Fibroblast of mammary gland (primary cell): ENCODE measurements around the gene DOCK1.
"Not testable (repeated sequence)": the region's sequence is repeated elsewhere in the genome, so short reads cannot be mapped to it uniquely, and the experiment has no call there.

Source experiments
- DNase-seq: peaks from one replicate; pipeline ENCODE4 v3.0.0-alpha.2; 2010; ENCODE audit warnings: low read depth
- H3K4me3 ChIP-seq: 2 replicates; pipeline ENCODE4 v1.5.1; 2011; ENCODE audit warnings: low read depth, mild to moderate bottlenecking, low read length, moderate library complexity; ENCODE audit not compliant: control insufficient read depth
- CTCF ChIP-seq: conservative IDR thresholded peaks from 2 replicates; pipeline ENCODE4 v1.5.1; 2011; ENCODE audit warnings: low read depth, low read length, inconsistent platforms; ENCODE audit not compliant: control insufficient read depth, insufficient read depth

Gene DOCK1

DNA sequence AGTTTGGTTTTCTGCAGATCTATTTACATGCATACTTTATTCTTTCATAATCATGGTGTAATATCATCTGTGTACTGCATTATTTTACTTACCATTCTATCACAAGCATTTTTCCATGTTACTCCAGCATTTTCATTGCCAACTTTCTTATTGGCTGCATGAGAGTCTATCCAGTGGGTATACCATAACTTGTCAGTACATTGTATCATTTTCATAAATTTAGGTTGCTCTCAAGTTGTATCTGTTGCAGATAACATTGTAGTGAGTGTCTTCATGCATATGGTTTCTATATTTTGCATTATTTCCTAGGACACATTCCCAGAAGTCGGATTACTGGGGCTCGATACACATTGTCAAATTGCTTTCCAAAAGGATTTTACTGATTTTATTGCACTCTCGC is 378.3 kb downstream of the DOCK1 start:
- DNase-seq = no peak
- TF ChIP-seq CTCF = no peak
- H3K4me3 ChIP-seq = no peak overlapping the region

DNA sequence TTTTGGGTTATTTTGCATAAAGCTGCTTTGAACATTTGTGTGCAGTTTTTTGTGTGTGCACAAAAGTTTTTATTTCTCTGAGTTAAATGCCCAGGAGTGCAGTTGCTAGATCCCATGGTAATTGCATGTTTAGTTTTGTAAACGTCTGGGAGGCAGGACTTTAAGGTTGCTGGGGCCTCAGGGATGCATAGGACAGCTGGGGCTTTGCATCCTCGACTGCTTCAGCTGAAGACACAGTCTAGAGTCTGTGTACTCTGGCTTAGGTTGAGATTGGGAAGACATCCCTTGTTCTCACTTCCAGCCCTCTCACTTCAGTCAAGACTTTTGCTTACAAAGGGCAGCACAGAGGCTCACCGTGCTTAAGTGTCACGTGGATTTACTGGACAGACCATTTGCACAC is 385.6 kb downstream of the DOCK1 start:
- H3K4me3 ChIP-seq = no peak overlapping the region
- TF ChIP-seq CTCF = no peak
- DNase-seq = no peak

DNA sequence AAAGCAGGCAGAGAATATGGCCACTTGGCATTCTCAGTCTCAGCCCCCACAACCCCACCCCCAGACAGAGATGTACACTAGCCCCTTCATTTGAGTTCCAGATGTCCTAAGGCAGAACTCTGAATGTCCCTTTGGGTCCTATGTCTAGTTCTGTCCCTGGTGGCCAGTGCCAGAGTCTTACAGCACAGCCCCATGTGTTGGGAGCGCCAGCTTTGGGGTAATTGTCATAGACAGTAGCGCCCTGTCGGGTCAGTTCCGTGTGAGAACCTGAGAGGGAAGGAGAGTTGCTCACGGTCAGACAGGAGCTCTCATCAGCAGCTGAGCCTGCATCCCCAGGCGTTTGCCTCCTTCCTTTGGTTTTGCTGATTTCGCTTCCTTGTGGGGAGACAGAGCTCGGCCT is 386.1 kb downstream of the DOCK1 start:
- TF ChIP-seq CTCF = no peak

DNA sequence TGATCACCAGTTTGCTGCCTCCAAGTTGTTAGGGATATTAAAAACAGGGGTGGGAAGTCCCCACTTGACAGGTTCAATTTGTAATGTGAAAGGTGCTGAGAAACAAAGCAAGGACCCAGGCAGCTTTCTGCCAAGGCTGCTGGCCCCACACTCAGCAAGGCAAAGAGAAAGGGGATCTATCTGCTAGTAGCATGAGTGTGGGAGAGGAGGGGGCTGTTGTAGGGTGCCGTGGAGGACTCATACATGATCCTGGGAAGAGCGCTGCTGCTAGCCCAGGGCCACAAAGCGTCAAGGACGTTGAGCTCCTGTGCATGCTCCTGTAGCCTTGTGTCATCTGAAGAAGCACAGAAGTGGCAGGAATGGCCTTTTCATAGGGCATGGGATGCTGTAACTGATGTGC is 387.7 kb downstream of the DOCK1 start:
- TF ChIP-seq CTCF = no peak
- no peak overlapping the region for H3K4me3 ChIP-seq
- DNase-seq = no peak

More for the DNA sequence above, 386.1 kb downstream of the DOCK1 start:
- no peak overlapping the region for H3K4me3 ChIP-seq
- no peak for DNase-seq

DNA sequence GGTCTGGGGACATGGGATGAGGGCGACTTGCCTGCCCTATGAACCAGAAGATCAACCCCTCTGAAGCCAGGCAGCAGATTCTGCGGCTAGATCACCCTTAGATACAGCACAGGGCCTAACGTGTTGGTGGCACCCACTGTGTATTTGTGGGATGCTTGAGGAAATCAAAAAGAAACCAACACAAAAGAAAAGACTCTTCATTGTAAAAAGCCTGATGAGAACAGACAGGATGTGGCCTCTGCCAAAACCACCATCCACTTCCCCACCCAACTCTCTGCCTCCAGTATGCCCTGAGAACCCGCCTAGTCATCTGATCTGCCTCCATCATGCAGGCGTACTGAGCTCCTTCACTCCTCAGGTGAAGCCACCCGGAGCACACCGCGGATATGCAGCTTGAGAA is 388.4 kb downstream of the DOCK1 start:
- no peak for TF ChIP-seq CTCF
- no peak for DNase-seq
- no peak overlapping the region for H3K4me3 ChIP-seq

DNA sequence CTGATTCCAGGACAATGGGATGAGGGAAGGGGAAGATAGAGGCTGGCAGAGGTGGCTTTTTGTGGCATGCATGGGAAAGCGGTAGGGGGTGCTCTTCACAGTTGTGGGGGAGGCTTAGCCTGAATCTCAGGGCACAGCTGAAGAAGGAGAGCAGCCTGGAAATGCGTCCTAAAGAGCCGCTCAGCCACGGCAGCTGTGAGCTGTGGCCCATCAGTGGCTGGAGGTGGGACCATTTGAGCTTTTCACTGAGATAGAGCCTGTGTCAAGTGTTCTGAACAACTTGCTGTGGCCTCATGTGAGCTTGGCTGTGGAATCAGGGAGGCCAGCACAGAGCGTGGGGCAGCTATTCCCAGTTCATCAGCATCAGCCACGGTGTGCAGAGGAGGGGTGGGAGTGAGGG is 391.5 kb downstream of the DOCK1 start:
- DNase-seq = no peak
- TF ChIP-seq CTCF = no peak
- no peak overlapping the region for H3K4me3 ChIP-seq

DNA sequence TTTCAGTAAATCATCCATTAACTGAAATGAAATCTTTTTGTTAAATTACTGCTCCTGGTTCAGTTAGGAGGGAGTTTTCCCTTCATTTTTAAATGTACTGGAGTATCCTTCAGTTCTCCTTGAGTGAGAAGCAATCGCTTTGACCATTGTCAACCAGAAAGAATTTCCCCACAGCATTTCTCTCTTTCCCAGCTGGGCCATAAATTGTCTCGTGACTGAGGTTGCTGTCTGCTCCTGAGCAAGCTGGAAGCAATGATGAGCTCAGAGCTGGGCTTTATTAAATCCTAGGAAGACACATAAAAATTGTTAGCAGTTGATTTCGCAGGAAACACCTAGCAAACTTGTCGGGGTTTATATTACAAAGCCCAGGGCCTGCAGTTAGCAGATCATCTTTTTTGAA is 393.2 kb downstream of the DOCK1 start:
- no peak overlapping the region for H3K4me3 ChIP-seq

GRCh38 chr10:127299192-127299591 is 394.0 kb downstream of the DOCK1 start:
- not testable (repeated sequence) for H3K4me3 ChIP-seq, DNase-seq

More for the DNA sequence above, 393.2 kb downstream of the DOCK1 start:
- no peak for TF ChIP-seq CTCF
- no peak for DNase-seq
